Neutrophil (primary cell): Measurements from ENCODE around the gene GRB10.

Source experiments
- H3K27ac ChIP-seq: fragments of 200-600 bp; sonication (generic); 2 replicates; pipeline ENCODE4 v1.5.1; 2016; ENCODE audit warnings: mild to moderate bottlenecking, moderate library complexity
- H3K27me3 ChIP-seq: fragments of 200-600 bp; sonication (generic); 2 replicates; pipeline ENCODE4 v1.6.0; 2016; ENCODE audit warnings: mild to moderate bottlenecking
- H3K36me3 ChIP-seq: fragments of 200-600 bp; sonication (generic); 2 replicates; pipeline ENCODE4 v1.5.1; 2017
- H3K4me1 ChIP-seq, 2 experiments: fragments of 200-600 bp in 1 of 2; sonication (generic) in 1 of 2; 1 replicate in 1 of 2; 2 replicates in 1 of 2; pipeline versions ENCODE4 v1.5.1 to v1.6.1; 2013 to 2016; ENCODE audit warnings: low read depth in 1 of 2, low read length in 1 of 2, mild to moderate bottlenecking in 1 of 2, moderate library complexity in 1 of 2; ENCODE audit not compliant: control insufficient read depth in 1 of 2, insufficient read depth in 1 of 2
- H3K4me3 ChIP-seq, 2 experiments: fragments of 200-600 bp in 1 of 2; sonication (generic) in 1 of 2; 1 replicate in 1 of 2; 2 replicates in 1 of 2; pipeline ENCODE4 v1.5.1; 2013 to 2016; ENCODE audit warnings: low read depth in 1 of 2, low read length in 1 of 2, mild to moderate bottlenecking in 1 of 2, moderate library complexity in 1 of 2
- H3K9me3 ChIP-seq: fragments of 200-600 bp; sonication (generic); 2 replicates; pipeline ENCODE4 v1.5.1; 2016
- CTCF ChIP-seq: fragments of 200-600 bp; sonication (generic); IDR thresholded peaks from 2 replicates; pipeline ENCODE4 v1.5.1; 2016; ENCODE audit warnings: antibody characterized with exemption

Gene GRB10

DNA sequence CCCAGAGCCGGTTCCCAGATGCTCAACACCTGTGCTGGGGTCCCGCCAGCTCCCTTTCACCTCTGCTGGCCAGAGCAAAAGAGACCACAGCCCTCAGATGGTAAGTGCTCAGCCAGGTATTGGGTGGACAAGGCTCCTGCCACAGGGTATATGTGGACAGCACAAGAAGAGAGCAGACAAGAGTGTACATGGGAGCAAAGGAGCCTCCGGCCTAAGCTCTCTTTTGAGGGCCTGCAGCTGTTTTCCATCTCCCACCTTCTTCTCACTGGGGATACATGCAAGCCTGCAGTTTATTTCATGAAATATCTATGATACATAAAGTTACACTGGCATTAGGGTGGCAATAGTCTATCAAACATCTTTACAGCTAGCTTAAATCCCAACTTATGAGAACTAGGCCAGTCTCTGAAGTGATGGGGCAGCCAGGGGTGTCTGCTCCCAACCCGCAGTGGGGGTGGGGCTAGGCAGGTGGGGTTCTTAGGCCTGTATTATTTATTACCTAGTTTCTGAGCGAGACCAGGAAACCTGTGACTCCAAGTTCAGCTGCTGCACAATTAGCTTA is 167.1 kb downstream of the GRB10 start:
- H3K27ac ChIP-seq = no peak overlapping the region
- H3K4me3 ChIP-seq = no peak overlapping the region
- H3K9me3 ChIP-seq = no peaks in the 10 kb centered on the region
- no peaks in the 10 kb centered on the region for H3K4me1 ChIP-seq
- peaks cover 73% of the 10 kb centered on the region for H3K36me3 ChIP-seq
- no peaks in the 10 kb centered on the region for H3K27me3 ChIP-seq
- no peak for TF ChIP-seq CTCF

DNA sequence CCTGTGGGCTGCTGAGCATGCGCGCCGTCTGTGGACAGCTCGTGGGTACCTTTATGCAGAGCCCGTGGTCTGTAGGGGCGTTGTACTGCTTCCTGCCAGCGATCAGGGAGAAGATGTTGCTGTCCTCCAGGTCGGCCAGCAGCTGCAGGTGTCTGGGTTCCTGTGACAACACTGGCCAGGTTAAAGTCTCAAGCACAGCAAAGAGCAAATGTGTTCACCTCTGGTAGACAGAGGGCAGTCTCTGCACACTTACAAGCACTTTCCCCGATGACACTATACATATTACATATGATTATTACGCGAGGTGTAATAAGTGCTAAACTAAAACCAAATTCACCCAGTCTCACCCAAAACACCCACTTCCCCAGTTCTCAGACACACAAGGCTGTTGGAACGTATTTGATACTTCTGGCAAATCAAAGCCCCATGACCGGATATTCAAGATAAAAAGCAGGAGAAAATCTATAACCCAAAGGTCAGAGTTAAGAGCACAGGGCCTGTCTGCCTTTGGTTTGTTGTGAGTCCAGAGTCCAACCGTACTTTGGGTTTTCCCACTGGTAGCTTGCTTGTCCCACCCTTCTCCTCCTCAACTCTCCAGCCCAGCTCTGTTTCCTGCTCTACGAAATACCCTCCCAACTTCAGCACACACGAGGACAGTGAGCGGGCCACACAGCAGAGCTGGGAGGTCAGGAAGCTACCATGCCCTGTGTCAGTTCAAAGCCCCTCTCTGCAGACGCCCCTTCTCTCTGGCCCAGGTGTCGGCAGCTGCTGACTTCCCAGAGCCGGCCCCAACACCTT is 167.8 kb downstream of the GRB10 start:
- Histone ChIP-seq H3K4me1 (no peaks in the 10 kb centered on the region), H3K36me3 (peaks cover 78% of the 10 kb centered on the region), H3K9me3 (no peaks in the 10 kb centered on the region), H3K27ac (no peak overlapping the region), H3K4me3 (no peak overlapping the region), H3K27me3 (no peaks in the 10 kb centered on the region)
- TF ChIP-seq CTCF = no peak

GRCh38 chr7:50613473-50613872 is 169.2 kb downstream of the GRB10 start:
- H3K36me3 ChIP-seq = peaks cover 84% of the 10 kb centered on the region
- no peak overlapping the region for H3K27ac ChIP-seq
- no peaks in the 10 kb centered on the region for H3K9me3 ChIP-seq
- no peak overlapping the region for H3K4me3 ChIP-seq
- no peaks in the 10 kb centered on the region for H3K4me1 ChIP-seq
- no peaks in the 10 kb centered on the region for H3K27me3 ChIP-seq
- no peak for TF ChIP-seq CTCF

DNA sequence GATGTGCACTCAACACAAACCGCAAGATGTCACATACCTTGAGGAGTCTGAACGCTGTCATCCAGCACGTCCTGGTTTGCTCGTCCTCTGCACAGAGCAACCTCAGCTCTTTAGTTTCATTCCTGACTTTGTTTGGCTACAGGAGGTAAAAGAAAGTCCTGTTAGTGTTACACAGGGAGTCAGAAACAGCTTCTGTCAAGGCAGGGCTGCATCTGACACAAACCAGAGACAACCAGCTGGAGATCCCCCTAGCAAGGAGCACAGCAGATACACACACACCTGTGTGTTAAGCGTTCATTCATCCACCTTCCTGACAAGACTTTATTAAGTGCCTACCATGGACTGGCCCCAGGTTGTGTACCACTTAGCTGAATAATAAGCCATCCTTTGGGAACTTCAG is 170.0 kb downstream of the GRB10 start:
- Histone ChIP-seq H3K4me1 (no peaks in the 10 kb centered on the region), H3K9me3 (no peaks in the 10 kb centered on the region), H3K4me3 (no peak overlapping the region), H3K27ac (no peak overlapping the region), H3K36me3 (peaks cover 76% of the 10 kb centered on the region), H3K27me3 (no peaks in the 10 kb centered on the region)
- no peak for TF ChIP-seq CTCF

DNA sequence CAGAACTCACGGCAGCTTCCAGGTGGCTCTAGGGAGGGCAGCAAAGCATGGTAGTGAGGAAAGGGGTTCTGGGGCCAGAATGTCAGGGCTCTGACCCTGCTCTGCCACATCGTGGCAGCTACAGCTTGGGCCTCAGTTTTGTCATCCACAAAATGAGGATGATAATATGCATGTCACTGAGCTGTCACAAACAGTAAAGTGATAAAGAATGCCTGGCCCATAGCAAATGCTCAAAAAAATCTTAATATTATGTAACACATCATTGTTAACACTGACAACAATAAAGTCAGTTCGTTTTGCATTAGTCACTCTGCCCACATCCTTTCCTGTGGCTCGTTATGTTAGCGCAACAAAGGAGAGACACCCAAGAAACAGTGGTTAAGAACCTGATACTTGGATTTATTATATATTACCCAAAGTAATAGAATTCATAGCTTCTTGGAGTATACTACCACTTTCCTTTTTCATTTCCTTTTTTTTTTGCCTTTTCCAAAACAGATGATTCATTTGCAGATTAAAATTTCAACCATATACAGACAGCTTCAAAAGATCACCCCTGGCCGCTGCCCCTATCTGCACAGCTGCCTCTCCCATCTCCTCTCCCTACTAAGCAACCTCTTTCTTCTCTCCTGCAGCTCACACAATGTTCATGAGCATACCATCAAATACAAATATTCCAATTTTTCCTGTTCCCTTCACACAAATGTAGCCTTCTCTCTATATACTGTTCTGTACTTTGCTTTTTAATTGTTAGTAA is 172.0 kb downstream of the GRB10 start:
- Histone ChIP-seq H3K36me3 (peaks cover 70% of the 10 kb centered on the region), H3K27ac (no peak overlapping the region), H3K4me1 (no peaks in the 10 kb centered on the region), H3K4me3 (no peak overlapping the region), H3K9me3 (no peaks in the 10 kb centered on the region), H3K27me3 (no peaks in the 10 kb centered on the region)
- TF ChIP-seq CTCF = no peak
